ENCODE results near the gene TANGO2. TPM values are rescaled to one million over a fixed set of nuclear protein-coding genes. Genes with fewer than 3 reads are reported as not detected.
A peak's percentile ranks its signal among the peaks of the same experiment; 100 is the strongest.

The TANGO2 gene
- total RNA-seq, 1 donor from 2014 or later: 17.4 TPM

GRCh38 chr22:20026204-20026908, 5.4 kb downstream of the TANGO2 start:
- H3K27ac Mint-ChIP-seq: no peak overlapping the region
- H3K9me3 Mint-ChIP-seq: no peaks in the 10 kb centered on the region
- no peaks in the 10 kb centered on the region for H3K4me1 Mint-ChIP-seq (ENCODE audit: unreplicated experiment)
- no peak overlapping the region for H3K4me3 Mint-ChIP-seq
- TF ChIP-seq CTCF (conservative IDR thresholded peaks at IDR 0.05): no peak
- no peak for DNase-seq (ENCODE audit: extremely low spot score, unreplicated experiment)
- no peaks in the 10 kb centered on the region for H3K27me3 Mint-ChIP-seq
- no peaks in the 10 kb centered on the region for H3K36me3 Mint-ChIP-seq

- TF ChIP-seq CTCF (conservative IDR thresholded peaks at IDR 0.05): no peak
- Mint-ChIP-seq H3K9me3 (no peaks in the 10 kb centered on the region), H3K36me3 (no peaks in the 10 kb centered on the region), H3K4me1 (ENCODE audit: unreplicated experiment) (no peaks in the 10 kb centered on the region), H3K27me3 (no peaks in the 10 kb centered on the region), H3K27ac (no peak overlapping the region), H3K4me3 (no peak overlapping the region)
- DNase-seq (ENCODE audit: extremely low spot score, unreplicated experiment): no peak
Measured at GRCh38 chr22:20026996-20027601, 6.2 kb downstream of the TANGO2 start.

GRCh38 chr22:20027966-20028854, 7.3 kb downstream of the TANGO2 start:
- Mint-ChIP-seq H3K4me3 (no peak overlapping the region), H3K27ac (no peak overlapping the region), H3K27me3 (no peaks in the 10 kb centered on the region), H3K36me3 (no peaks in the 10 kb centered on the region), H3K9me3 (no peaks in the 10 kb centered on the region), H3K4me1 (ENCODE audit: unreplicated experiment) (no peaks in the 10 kb centered on the region)
- peak; percentile 53 for TF ChIP-seq CTCF (conservative IDR thresholded peaks at IDR 0.05)
- no peak for DNase-seq (ENCODE audit: extremely low spot score, unreplicated experiment)

- Mint-ChIP-seq H3K36me3 (no peaks in the 10 kb centered on the region), H3K27ac (no peak overlapping the region), H3K4me3 (no peak overlapping the region), H3K27me3 (no peaks in the 10 kb centered on the region), H3K9me3 (no peaks in the 10 kb centered on the region), H3K4me1 (ENCODE audit: unreplicated experiment) (no peaks in the 10 kb centered on the region)
- no peak for DNase-seq (ENCODE audit: extremely low spot score, unreplicated experiment)
- no peak for TF ChIP-seq CTCF (conservative IDR thresholded peaks at IDR 0.05)
Measured at GRCh38 chr22:20028855-20029549, 8.1 kb downstream of the TANGO2 start.

GRCh38 chr22:20029550-20030225, 8.8 kb downstream of the TANGO2 start:
- H3K4me3 Mint-ChIP-seq: no peak overlapping the region

More at GRCh38 chr22:20029550-20030225, 8.8 kb downstream of the TANGO2 start:
- Mint-ChIP-seq H3K36me3 (peaks cover 3% of the 10 kb centered on the region), H3K27ac (no peak overlapping the region), H3K9me3 (no peaks in the 10 kb centered on the region), H3K27me3 (no peaks in the 10 kb centered on the region), H3K4me1 (ENCODE audit: unreplicated experiment) (no peaks in the 10 kb centered on the region)
- no peak for TF ChIP-seq CTCF (conservative IDR thresholded peaks at IDR 0.05)
- no peak for DNase-seq (ENCODE audit: extremely low spot score, unreplicated experiment)
